Fibroblast of skin of right biceps (primary cell): Measurements from ENCODE around the gene NTNG1.

Source experiments
- DNase-seq: peaks from one replicate; pipeline ENCODE4 v3.0.0-alpha.2; 2013

NTNG1 gene

GRCh38 chr1:107473065-107473464 is 332.2 kb downstream of the NTNG1 start:
- DNase-seq: no peak

GRCh38 chr1:107474877-107475612 is 334.2 kb downstream of the NTNG1 start:
- DNase-seq: peak; percentile 73

GRCh38 chr1:107477233-107477632 is 336.4 kb downstream of the NTNG1 start:
- no peak for DNase-seq

- no peak for DNase-seq
Observed at GRCh38 chr1:107479865-107480350, 339.1 kb downstream of the NTNG1 start.

- DNase-seq: peak; percentile 5
Observed at GRCh38 chr1:107480548-107481415, 339.9 kb downstream of the NTNG1 start.

- no peak for DNase-seq
Observed at GRCh38 chr1:107481756-107482384, 341.0 kb downstream of the NTNG1 start.

- no peak for DNase-seq
Observed at GRCh38 chr1:107483949-107484348, 343.1 kb downstream of the NTNG1 start.

- DNase-seq: no peak
Observed at GRCh38 chr1:107486349-107486748, 345.5 kb downstream of the NTNG1 start.

GRCh38 chr1:107487506-107487905 is 346.7 kb downstream of the NTNG1 start:
- no peak for DNase-seq

- no peak for DNase-seq
Observed at GRCh38 chr1:107491582-107491981, 350.7 kb downstream of the NTNG1 start.

- DNase-seq: no peak
Observed at GRCh38 chr1:107493111-107493716, 352.4 kb downstream of the NTNG1 start.

GRCh38 chr1:107494061-107494460 is 353.2 kb downstream of the NTNG1 start:
- DNase-seq: no peak

GRCh38 chr1:107496002-107496401 is 355.2 kb downstream of the NTNG1 start:
- DNase-seq: no peak

GRCh38 chr1:107499139-107499744 is 358.4 kb downstream of the NTNG1 start:
- no peak for DNase-seq

- DNase-seq: no peak
Observed at GRCh38 chr1:107501081-107501605, 360.3 kb downstream of the NTNG1 start.

GRCh38 chr1:107510347-107510746 is 369.5 kb downstream of the NTNG1 start:
- DNase-seq: no peak

- no peak for DNase-seq
Observed at GRCh38 chr1:107512836-107513235, 372.0 kb downstream of the NTNG1 start.

GRCh38 chr1:107514841-107515240 is 374.0 kb downstream of the NTNG1 start:
- DNase-seq: no peak

GRCh38 chr1:107515702-107516101 is 374.9 kb downstream of the NTNG1 start:
- no peak for DNase-seq

- DNase-seq: no peak
Observed at GRCh38 chr1:107523061-107523460, 382.2 kb downstream of the NTNG1 start.

- DNase-seq: no peak
Observed at GRCh38 chr1:107523736-107524135, 382.9 kb downstream of the NTNG1 start.

- DNase-seq: no peak
Observed at GRCh38 chr1:107524301-107524700, 383.5 kb downstream of the NTNG1 start.
